DMS53 treated with DMSO at 0.1 percent for 48 hours (cell line): ENCODE measurements around the gene RAPGEF3.
A peak's percentile ranks its signal among the peaks of the same experiment; 100 is the strongest.

Source experiments
- DNase-seq: peaks from one replicate; lab custom pipeline; 2025; ENCODE audit not compliant: unreplicated experiment; lab: John Stamatoyannopoulos, UW

RAPGEF3 gene

GRCh38 chr12:47791351-47791746 is 32.7 kb upstream of the RAPGEF3 start:
- DNase-seq, result no peak

DNA sequence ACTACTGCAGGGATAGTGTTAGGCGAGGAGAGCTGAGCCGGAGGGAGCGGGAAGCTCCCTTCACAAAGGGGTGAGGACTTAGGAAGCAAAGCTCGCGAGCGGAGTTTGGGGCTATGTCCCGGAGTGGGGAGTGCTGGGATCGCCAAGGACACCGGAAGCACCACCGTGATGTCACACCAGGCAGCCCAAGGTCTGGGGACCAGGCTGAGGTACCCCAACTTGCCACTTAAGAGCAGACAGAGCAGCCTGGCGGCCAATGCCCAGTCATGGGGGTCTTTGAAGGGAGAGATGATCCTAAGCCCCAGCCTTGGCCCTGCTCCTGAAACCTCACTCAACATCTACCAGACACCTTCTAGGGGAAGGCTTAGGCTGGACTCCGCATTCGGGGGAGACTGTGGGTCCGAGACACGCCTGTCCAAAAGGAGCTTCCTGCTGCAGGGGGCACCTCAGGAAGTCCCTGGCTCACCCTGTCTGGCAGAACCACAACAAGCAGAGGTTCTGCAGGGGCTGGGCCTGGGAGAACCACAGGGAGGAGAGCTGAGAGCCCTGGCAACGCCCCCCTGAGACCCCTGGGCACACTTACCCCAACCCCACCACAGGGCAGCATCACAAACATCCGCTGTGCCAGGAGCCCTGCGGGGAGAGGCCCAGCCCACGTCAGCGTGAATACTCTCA is 32.1 kb upstream of the RAPGEF3 start:
- DNase-seq, result no peak

GRCh38 chr12:47789712-47790489 is 31.2 kb upstream of the RAPGEF3 start:
- DNase-seq, result no peak

GRCh38 chr12:47789141-47789540 is 30.5 kb upstream of the RAPGEF3 start:
- no peak for DNase-seq

- no peak for DNase-seq
Observed at GRCh38 chr12:47787596-47788319, 29.1 kb upstream of the RAPGEF3 start.

GRCh38 chr12:47786662-47787280 is 28.1 kb upstream of the RAPGEF3 start:
- DNase-seq, result no peak

GRCh38 chr12:47785887-47786661 is 27.4 kb upstream of the RAPGEF3 start:
- no peak for DNase-seq

DNA sequence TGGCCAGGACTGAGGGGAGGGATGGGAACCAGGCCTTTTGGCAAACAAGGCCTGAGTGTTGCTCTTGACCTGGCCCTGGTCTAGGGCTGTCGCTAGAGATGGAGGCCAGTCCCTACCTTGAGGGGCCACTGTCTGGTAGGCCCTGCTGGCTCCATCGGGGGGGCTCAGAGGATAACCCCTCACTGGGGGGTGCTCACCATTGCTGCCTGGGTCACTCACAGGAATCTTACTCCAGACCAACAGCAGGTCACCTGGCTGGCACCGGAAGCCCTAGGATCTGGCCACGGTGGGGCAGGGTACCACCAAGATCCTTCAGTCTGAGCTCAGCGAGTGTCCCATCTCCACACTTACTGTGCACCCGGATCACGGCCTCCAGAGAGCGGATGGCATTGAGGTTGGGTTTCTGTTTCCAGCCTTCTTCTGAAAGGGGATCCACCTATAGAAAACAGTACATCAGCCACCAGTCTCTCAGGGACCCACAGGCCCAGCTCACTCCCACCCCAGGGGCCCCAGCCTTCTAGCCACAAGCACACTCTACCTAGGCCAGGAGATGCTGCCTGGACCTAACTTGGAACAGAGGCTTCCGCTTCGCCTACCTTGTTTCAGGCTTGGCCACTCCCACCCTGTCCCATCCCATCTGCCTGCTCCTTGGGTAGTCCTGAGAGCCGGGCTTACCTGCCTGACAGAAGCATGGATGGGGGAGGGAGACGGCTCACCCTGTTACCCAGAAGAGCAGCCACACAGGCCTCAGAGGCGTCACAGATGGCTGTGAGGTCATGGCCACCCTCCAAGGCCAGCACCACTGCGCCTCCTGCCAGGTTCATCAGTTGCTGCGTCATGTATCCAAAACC is 26.6 kb upstream of the RAPGEF3 start:
- DNase-seq, result no peak

DNA sequence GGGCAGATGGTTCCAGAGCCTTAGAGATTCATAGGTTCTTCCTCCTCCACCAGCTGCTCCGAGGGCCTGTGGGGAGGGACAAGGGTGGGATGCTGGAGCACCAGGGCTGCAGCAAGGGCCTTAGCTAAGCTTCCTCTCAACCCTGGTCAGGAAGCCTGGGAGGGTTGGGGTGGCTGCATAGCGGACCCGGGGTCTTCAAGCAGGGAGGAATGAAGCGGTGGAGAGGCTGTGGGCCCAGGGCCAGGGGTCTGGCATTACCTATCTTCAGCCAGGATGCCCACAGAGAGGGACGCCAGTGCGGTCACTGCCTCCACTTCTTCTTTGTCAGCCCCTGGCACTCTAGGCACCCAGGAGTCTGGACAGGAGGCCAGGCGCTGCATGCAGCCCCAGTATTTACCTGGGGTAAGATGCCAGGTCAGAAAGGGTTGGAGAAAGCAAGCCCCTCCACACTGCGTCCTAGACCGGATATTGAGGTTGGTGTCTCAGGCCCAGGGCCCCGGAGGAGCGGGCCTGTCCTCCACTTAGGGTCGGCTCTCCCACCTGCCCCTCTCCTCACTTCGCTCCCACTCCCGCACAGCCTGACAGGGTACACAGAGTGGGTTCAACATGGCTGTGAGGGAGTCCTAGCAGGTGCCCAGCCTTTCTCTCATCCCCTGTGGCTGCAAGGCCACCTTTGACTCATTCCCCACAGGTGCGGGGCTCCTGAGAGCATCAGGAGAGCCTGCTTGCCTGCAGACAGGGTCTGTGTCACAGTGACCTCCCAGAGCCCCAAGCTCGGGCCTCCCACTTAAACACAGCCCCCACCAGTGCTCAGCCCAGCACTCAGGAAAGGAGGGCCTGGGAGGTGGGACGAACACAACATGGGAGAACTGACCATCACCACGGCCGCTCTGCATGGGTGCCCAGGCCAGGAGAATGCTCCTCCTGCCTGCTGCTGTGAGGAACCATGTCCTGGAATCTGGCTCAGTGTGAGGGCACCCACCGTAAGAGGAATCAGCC is 25.4 kb upstream of the RAPGEF3 start:
- DNase-seq, result no peak

DNA sequence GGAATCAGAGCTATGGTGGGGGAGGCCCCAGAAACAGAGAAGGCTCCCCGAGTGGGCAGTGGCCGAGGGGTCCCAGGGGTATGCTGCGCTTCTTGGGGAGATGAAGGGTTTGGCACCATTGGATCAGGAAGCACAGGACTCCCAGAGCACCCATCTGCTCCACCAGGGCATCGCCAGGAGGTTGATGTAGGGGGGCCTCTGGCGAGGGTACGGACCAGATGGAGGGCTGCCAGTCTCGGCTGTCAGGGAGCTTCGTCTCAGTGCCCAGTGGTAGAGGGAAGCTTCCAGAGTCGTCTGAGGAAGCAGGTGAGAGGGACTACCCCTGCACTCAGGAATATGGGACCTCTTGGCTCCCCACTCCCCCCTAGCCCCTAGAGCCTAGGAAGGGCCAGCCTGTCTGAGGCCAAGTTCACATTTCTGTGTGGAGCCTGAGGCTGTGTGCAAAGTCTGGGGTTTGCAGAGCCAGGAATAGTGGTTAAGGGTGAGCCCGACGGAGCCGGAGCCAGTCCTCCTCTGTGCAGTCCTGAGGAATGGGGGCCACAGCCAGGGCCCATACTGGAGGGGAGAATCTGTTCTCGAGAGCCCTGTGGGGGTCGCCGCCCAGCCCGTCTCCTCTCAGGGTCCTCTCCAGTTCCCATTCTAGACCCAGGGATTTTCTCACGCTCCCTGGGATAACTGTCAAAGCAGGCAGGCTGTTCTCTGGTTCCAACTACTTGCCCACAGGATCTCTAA is 24.5 kb upstream of the RAPGEF3 start:
- DNase-seq, result no peak

GRCh38 chr12:47782372-47782770 is 23.7 kb upstream of the RAPGEF3 start:
- no peak for DNase-seq

DNA sequence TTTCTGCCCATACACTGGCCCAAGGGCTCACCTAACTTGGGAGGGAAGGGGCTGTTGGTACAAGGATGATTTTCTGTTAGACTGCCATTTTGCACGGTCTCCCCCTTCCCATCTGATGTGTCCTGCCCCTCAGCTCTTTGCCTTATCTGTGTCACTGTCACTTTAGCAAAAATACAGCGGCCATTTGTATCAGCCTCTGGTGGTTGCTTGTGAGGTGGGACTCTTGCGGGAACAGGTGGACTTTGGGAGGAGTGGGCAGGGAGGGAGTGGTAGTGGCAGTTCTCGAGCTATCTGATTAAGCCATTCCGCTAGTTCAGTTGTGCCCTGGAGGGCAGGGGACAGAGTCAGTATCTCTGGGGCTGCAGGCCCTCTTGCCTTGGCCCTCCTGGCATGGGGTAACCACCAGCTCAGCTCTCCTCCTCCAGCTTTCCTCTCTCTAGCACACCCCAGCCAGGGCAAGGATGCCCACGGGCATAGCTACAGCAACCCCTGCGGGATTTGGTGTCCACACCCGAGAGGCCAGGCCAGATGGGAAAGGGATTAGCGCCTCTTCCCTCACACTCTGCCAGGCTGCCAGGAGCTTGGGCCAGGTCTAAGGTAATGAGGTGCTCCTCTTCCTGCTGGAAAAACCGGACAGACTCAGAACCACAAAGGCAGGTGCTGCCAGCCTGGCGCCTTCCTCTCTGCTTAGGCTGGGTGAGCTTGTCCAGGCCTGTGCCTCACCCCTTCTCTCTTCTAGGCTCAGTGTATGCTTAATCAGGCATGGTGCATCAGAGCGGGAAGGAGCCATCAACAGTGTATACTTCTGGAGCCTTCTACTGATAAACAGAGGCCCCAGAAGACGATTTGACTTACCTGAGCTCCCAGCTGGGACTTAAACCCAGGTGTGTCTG is 23.0 kb upstream of the RAPGEF3 start:
- peak; percentile 35 for DNase-seq

GRCh38 chr12:47779943-47780504 is 21.3 kb upstream of the RAPGEF3 start:
- no peak for DNase-seq

DNA sequence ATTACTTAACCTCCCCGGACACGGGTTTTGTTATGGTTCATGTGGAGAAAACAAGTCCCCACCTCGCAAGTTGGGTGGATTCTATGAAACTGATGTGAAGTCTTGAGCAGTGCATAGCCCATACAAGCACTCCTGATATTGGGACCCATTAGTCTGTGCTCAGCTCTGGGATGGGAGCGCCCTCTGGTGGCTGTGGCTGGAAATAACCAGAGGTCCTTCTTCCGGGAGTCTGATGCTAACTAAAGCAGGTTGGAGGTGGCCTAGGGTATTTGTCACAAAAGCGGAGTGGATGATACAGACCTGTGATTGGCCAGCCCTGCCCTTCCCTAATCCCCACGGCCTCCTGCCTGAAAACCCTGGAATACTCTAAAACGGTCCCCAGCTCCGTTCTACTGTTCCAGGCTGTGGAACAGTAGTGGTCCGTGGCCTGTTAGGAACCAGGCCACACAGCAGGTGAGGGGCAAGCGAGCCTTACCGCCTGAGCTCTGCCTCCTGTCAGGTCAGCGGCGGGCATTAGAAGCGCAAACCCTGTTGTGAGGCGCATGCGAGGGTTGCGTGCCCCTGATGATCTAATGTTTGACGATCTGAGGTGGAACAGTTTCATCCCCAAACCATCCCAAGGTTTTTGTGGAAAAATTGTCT is 20.7 kb upstream of the RAPGEF3 start:
- DNase-seq, result peak; percentile 93

GRCh38 chr12:47778881-47779280 is 20.2 kb upstream of the RAPGEF3 start:
- no peak for DNase-seq
